HepG2 (cell line): Measurements from ENCODE around the gene WDR53. TPM values are rescaled to one million over a fixed set of nuclear protein-coding genes. Genes with fewer than 3 reads are reported as not detected.
"Not testable (repeated sequence)": the region's sequence is repeated elsewhere in the genome, so short reads cannot be mapped to it uniquely, and the experiment has no call there.

Experiments used
- ATAC-seq: fragments of 200-7000 bp; cut with Tn5 transposase; 3 replicates; pipeline ENCODE4 v1.9.1; 2020; ENCODE audit warnings: mild to moderate bottlenecking, moderate library complexity
- BruUV-seq: library from RNA; stranded (reverse); fragments of 400-500 nt; replicated peaks from 2 replicates; lab custom pipeline; 2021; lab: Mats Ljungman, UMichigan
- CTCF ChIA-PET: fragments of 300-600 bp; formaldehyde crosslinking; extraction: SDS; loops from one replicate; lab custom pipeline; 2021; ENCODE audit warnings: low total read pairs, inconsistent platforms, low intra/inter-chr PET ratio; lab: Yijun Ruan, JAX
- POLR2A ChIA-PET: fragments of 350-600 bp; sonication (Branson Sonifier 250); formaldehyde crosslinking; loops from one replicate; lab custom pipeline; 2020; ENCODE audit warnings: antibody characterized with exemption, inconsistent platforms; lab: Yijun Ruan, JAX
- DNase-seq: peaks from one replicate; pipeline ENCODE4 v3.0.0-alpha.2; 2015; ENCODE audit warnings: low spot score
- FAIRE-seq: peaks from 3 replicates; lab custom pipeline; 2011; peaks lifted over from hg19 to GRCh38; lab: Jason Lieb, UNC
- H2AFZ ChIP-seq: one replicate; pipeline ENCODE4 v1.6.1; 2011; ENCODE audit warnings: low read length, inconsistent platforms
- H3K27ac ChIP-seq: fragments of 300-600 bp; 3 replicates; pipeline ENCODE4 v1.8.0; 2011; ENCODE audit warnings: mixed run types, mild to moderate bottlenecking, mixed read lengths, low read length, inconsistent platforms; ENCODE audit not compliant: insufficient read depth; ENCODE audit errors: extremely low read length
- H3K27me3 ChIP-seq, 2 experiments: fragments of 200-600 bp in 1 of 2; 2 replicates in 1 of 2; 3 replicates in 1 of 2; pipeline versions ENCODE4 v1.6.0 to v1.8.0; 2011; ENCODE audit warnings: low read length in 2 of 2, mild to moderate bottlenecking in 2 of 2, moderate library complexity in 2 of 2, inconsistent platforms in 1 of 2; ENCODE audit not compliant: insufficient read depth in 2 of 2, control insufficient read depth in 1 of 2
- H3K36me3 ChIP-seq, 2 experiments: fragments of 200-600 bp in 1 of 2; replicated peaks in 1 of 2; 2 replicates in 1 of 2; 3 replicates in 1 of 2; pipeline versions ENCODE4 v1.5.1 to v1.8.0; 2011; ENCODE audit warnings: low read length in 2 of 2, inconsistent platforms in 1 of 2; ENCODE audit not compliant: insufficient read depth in 2 of 2, control insufficient read depth in 1 of 2
- H3K4me1 ChIP-seq: 2 replicates; pipeline ENCODE4 v1.5.1; 2012; ENCODE audit warnings: low read length, inconsistent platforms; ENCODE audit not compliant: insufficient read depth
- H3K4me2 ChIP-seq: 2 replicates; pipeline ENCODE4 v1.6.0; 2011; ENCODE audit warnings: low read depth, low read length, inconsistent platforms
- H3K4me3 ChIP-seq, 3 experiments: fragments of 200-600 bp in 1 of 3; sonication (generic), shearing (Covaris generic) in 1 of 3; replicated peaks in 1 of 3; 2 replicates each; pipeline ENCODE4 v1.5.1; 2011 to 2016; ENCODE audit warnings: low read length in 3 of 3, inconsistent platforms in 2 of 3, low read depth in 2 of 3, mild to moderate bottlenecking in 2 of 3, control low read depth in 1 of 3, mixed read lengths in 1 of 3; ENCODE audit not compliant: insufficient read depth in 1 of 3
- H3K79me2 ChIP-seq: one replicate; pipeline ENCODE4 v1.6.1; 2011; ENCODE audit warnings: low read length, inconsistent platforms; ENCODE audit not compliant: insufficient read depth
- H3K9ac ChIP-seq: 2 replicates; pipeline ENCODE4 v1.6.0; 2011; ENCODE audit warnings: mild to moderate bottlenecking, low read depth, low read length, inconsistent platforms; ENCODE audit not compliant: insufficient read depth
- H3K9me3 ChIP-seq: 2 replicates; pipeline ENCODE4 v1.5.1; 2012; ENCODE audit warnings: mild to moderate bottlenecking, low read length
- H4K20me1 ChIP-seq: 2 replicates; pipeline ENCODE4 v1.6.0; 2011; ENCODE audit warnings: inconsistent platforms, mild to moderate bottlenecking, low read length, moderate library complexity; ENCODE audit not compliant: insufficient read depth
- DPF2 ChIP-seq: sonication (generic); formaldehyde crosslinking; IDR thresholded peaks from 2 replicates; pipeline ENCODE4 v1.4.0; 2020; ENCODE audit warnings: mild to moderate bottlenecking, low read depth, missing genetic modification reagents, borderline replicate concordance
- ZNF292 ChIP-seq: sonication (generic); formaldehyde crosslinking; IDR thresholded peaks from 2 replicates; pipeline ENCODE4 v1.8.1; 2022; ENCODE audit warnings: mild to moderate bottlenecking, low read depth, missing genetic modification reagents, borderline replicate concordance
- WGBS: methylation state at CpG from one replicate; pipeline ENCODE4 v1.1.6; 2017; ENCODE audit warnings: low lambda C conversion rate; 5-methylcytosine and 5-hydroxymethylcytosine counted together
- in situ Hi-C: cut with HindIII; loops from 2 replicates; pipeline ENCODE4 v1.10.0; 2017; ENCODE audit warnings: low pct_unique_long_range_greater_than_20kb; ENCODE audit not compliant: extremely low pct_ligation_motif_present
- intact Hi-C: fragments of 100-400 bp; cut with micrococcal nuclease; formaldehyde crosslinking; loops from one replicate; pipeline ENCODE4 v1.10.0; 2022; ENCODE audit not compliant: unreplicated experiment
- polyA plus RNA-seq, 8 experiments: library from polyadenylated mRNA; depleted of rRNA in 3 of 8; stranded (reverse) in 7 of 8; unstranded in 1 of 8; fragments of >200 nt; fragmentation: Illumina TruSeq in 4 of 8; extraction: Trizol in 4 of 8; gene quantifications; 2 replicates each; pipeline versions ENCODE4 v1.2.1 to v1.2.3, GENCODE V29; 2011 to 2016; ENCODE audit warnings: low read depth in 4 of 8, missing spikeins in 1 of 8, mixed read lengths in 1 of 8; ENCODE audit not compliant: insufficient read depth in 1 of 8
- total RNA-seq, 5 experiments: library from RNA; depleted of rRNA; stranded (reverse); fragments of >200 nt; fragmentation: Illumina TruSeq; extraction: Trizol; gene quantifications; 2 replicates each; pipeline ENCODE4 v1.2.3, GENCODE V29; 2016; ENCODE audit warnings: low read depth in 1 of 5

Gene WDR53
- total and polyA plus RNA-seq, 2 of the 13 experiments (the other 11 are each of a cell fraction or from before 2014, with no cell fraction given), result 3.5 to 7.7 TPM

- ChIA-PET CTCF (no interaction called here), POLR2A (interaction anchor here (1.9 kb wide), 1 partner anchor 10 kb away, joined by 7 read pairs; the partner anchor contains the start of gene RNF168)
- in situ Hi-C loops (loop anchor here (10.0 kb wide), 1 partner anchor 489 kb away; no protein-coding TSS in a partner anchor), intact Hi-C loops (no loop called here)
- 31% methylated on average over 8 of the region's 8 CpGs for WGBS
- H3K4me1 ChIP-seq, result peaks cover 17% of the 10 kb centered on the region
- H3K36me3 ChIP-seq, result no peaks in the 10 kb centered on the region
- no peak for ATAC-seq
- H3K27ac ChIP-seq, result no peak overlapping the region
- BruUV-seq, result no TSS peak
- H4K20me1 ChIP-seq, result no peaks in the 10 kb centered on the region
- TF ChIP-seq ZNF292 (CRISPR knock-in tag), result no peak
- TF ChIP-seq DPF2 (CRISPR knock-in tag), result no peak
- no peak for FAIRE-seq
- H2AFZ ChIP-seq, result no peak overlapping the region
- H3K4me2 ChIP-seq, result no peak overlapping the region
- H3K79me2 ChIP-seq, result no peaks in the 10 kb centered on the region
- H3K4me3 ChIP-seq, result no peak overlapping the region
- H3K27me3 ChIP-seq, result peaks cover 0 to 6% of the 10 kb centered on the region in 2 experiments; a peak in 3 of 5 replicates
- no peak for DNase-seq
- H3K9me3 ChIP-seq, result no peaks in the 10 kb centered on the region
- H3K9ac ChIP-seq, result no peak overlapping the region
Measured at GRCh38 chr3:196513697-196514349, 54.5 kb downstream of the WDR53 start.

GRCh38 chr3:196511646-196512425 is 56.5 kb downstream of the WDR53 start:
- H3K79me2 ChIP-seq, CTCF ChIA-PET, H3K9ac ChIP-seq, ATAC-seq, H2AFZ ChIP-seq, H4K20me1 ChIP-seq, intact Hi-C loops, H3K36me3 ChIP-seq, H3K9me3 ChIP-seq, H3K4me1 ChIP-seq, H3K27me3 ChIP-seq, DNase-seq, BruUV-seq, H3K4me2 ChIP-seq, H3K4me3 ChIP-seq, FAIRE-seq, H3K27ac ChIP-seq: not testable (repeated sequence)
- 71% methylated on average over 8 of the region's 15 CpGs for WGBS
- POLR2A ChIA-PET, result interaction anchor here (1.9 kb wide), 1 partner anchor 8 kb away, joined by 7 read pairs; the partner anchor contains the start of gene RNF168
- in situ Hi-C loops, result loop anchor here (10.0 kb wide), 1 partner anchor 487 kb away; no protein-coding TSS in a partner anchor

- H3K27me3 ChIP-seq, BruUV-seq, H3K9me3 ChIP-seq, H3K4me1 ChIP-seq, H3K79me2 ChIP-seq, H2AFZ ChIP-seq, H3K9ac ChIP-seq, CTCF ChIA-PET, H3K4me3 ChIP-seq, H3K4me2 ChIP-seq, H3K27ac ChIP-seq, FAIRE-seq, ATAC-seq, H3K36me3 ChIP-seq, H4K20me1 ChIP-seq, intact Hi-C loops, POLR2A ChIA-PET, DNase-seq: not testable (repeated sequence)
- 88% methylated on average over 1 of the region's 1 CpG for WGBS
- in situ Hi-C loops, result loop anchor here (10.0 kb wide), 1 partner anchor 486 kb away; no protein-coding TSS in a partner anchor
Measured at GRCh38 chr3:196511108-196511507, 57.2 kb downstream of the WDR53 start.
